ENCODE results near the gene SLC25A45. TPM values are rescaled to one million over a fixed set of nuclear protein-coding genes. Genes with fewer than 3 reads are reported as not detected.

SLC25A45 gene
- total and polyA plus RNA-seq, 2 donors (not counting 1 experiment from before 2014, with no cell fraction given): 16.4 to 80.6 TPM

DNA sequence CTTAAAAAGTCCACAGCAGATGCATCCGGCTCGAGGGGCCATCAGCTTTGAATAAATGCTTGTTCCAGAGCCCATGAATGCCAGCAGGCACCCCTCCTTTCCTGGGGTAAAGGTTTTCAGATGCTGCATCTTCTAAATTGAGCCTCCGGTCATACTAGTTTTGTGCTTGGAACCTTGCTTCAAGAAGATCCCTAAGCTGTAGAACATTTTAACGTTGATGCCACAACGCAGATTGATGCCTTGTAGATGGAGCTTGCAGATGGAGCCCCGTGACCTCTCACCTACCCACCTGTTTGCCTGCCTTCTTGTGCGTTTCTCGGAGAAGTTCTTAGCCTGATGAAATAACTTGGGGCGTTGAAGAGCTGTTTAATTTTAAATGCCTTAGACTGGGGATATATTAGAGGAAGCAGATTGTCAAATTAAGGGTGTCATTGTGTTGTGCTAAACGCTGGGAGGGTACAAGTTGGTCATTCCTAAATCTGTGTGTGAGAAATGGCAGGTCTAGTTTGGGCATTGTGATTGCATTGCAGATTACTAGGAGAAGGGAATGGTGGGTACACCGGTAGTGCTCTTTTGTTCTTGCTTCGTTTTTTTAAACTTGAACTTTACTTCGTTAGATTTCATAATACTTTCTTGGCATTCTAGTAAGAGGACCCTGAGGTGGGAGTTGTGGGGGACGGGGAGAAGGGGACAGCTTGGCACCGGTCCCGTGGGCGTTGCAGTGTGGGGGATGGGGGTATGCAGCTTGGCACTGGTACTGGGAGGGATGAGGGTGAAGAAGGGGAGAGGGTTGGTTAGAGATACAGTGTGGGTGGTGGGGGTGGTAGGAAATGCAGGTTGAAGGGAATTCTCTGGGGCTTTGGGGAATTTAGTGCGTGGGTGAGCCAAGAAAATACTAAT is 42.0 kb upstream of the SLC25A45 start:
- WGBS (ENCODE audit: insufficient coverage): 0% methylated on average over 13 of the region's 18 CpGs
- no peaks in the 10 kb centered on the region for H4K20me1 ChIP-seq (ENCODE audit: control insufficient read depth, insufficient read depth, low read length, poor library complexity, severe bottlenecking)
- H3K9ac ChIP-seq (ENCODE audit: low read length): peak overlapping the region; percentile 90
- H3K79me2 ChIP-seq (ENCODE audit: control insufficient read depth, insufficient read depth, low read length): peaks cover 69% of the 10 kb centered on the region
- H3K36me3 ChIP-seq (replicated peaks in 1 of 2; ENCODE audit: control extremely low read depth in 1 of 2, control insufficient read depth in 1 of 2, extremely low read depth in 1 of 2, insufficient read depth in 2 of 2, low read length in 1 of 2): peaks cover 0 to 12% of the 10 kb centered on the region in 2 experiments
- ATAC-seq (ENCODE audit: low read depth): no peak
- no peak overlapping the region for H2AFZ ChIP-seq (ENCODE audit: insufficient read depth, low read depth, low read length, poor library complexity, severe bottlenecking)
- DNase-seq: peak; percentile 66
- TF ChIP-seq, protein P1, sequence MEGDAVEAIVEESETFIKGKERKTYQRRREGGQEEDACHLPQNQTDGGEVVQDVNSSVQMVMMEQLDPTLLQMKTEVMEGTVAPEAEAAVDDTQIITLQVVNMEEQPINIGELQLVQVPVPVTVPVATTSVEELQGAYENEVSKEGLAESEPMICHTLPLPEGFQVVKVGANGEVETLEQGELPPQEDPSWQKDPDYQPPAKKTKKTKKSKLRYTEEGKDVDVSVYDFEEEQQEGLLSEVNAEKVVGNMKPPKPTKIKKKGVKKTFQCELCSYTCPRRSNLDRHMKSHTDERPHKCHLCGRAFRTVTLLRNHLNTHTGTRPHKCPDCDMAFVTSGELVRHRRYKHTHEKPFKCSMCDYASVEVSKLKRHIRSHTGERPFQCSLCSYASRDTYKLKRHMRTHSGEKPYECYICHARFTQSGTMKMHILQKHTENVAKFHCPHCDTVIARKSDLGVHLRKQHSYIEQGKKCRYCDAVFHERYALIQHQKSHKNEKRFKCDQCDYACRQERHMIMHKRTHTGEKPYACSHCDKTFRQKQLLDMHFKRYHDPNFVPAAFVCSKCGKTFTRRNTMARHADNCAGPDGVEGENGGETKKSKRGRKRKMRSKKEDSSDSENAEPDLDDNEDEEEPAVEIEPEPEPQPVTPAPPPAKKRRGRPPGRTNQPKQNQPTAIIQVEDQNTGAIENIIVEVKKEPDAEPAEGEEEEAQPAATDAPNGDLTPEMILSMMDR (IDR thresholded peaks at IDR 0.05): no peak
- no peak for TF ChIP-seq EZH2 (IDR thresholded peaks at IDR 0.05; ENCODE audit: borderline replicate concordance, insufficient read depth, low read depth, low read length, poor library complexity, severe bottlenecking)
- Mint-ChIP-seq H3K9me3 (ENCODE audit: insufficient read depth) (no peaks in the 10 kb centered on the region), H3K27ac (peak overlapping the region; percentile 100), H3K4me1 (peaks cover 73% of the 10 kb centered on the region), H3K4me3 (peak overlapping the region; percentile 92), H3K27me3 (no peaks in the 10 kb centered on the region)
- ChIA-PET CTCF (interaction anchor here (0.8 to 14.9 kb wide), 11 partner anchors 8 to 80 kb away, joined by 3 to 541 read pairs (median 4); partner anchors contain the start of gene MALAT1), POLR2A (interaction anchor here (0.5 to 16.5 kb wide), 18 partner anchors 7 to 146 kb away, joined by 3 to 1159 read pairs (median 6); partner anchors contain the start of genes FRMD8, MALAT1, SLC25A45 and ZNRD2)
- peak overlapping the region; percentile 94 for H3K4me2 ChIP-seq (replicated peaks; ENCODE audit: low read depth, low read length, poor library complexity, severe bottlenecking)
- no peaks in the 10 kb centered on the region for H3K27me3 ChIP-seq (replicated peaks in 1 of 4; ENCODE audit: control extremely low read depth in 1 of 4, control insufficient read depth in 3 of 4, insufficient read depth in 4 of 4, low read length in 3 of 4)
- H3K4me3 ChIP-seq (ENCODE audit: control extremely low read depth in 1 of 5, extremely low read depth in 1 of 5, insufficient read depth in 1 of 5, low read depth in 2 of 5, low read length in 4 of 5): peak overlapping the region; percentile 63 to 98 (median 75)
- peak overlapping the region; percentile 91 to 97 for H3K27ac ChIP-seq (ENCODE audit: low read length in 2 of 2)
- H3K9me3 ChIP-seq (ENCODE audit: control extremely low read depth in 1 of 3, control insufficient read depth in 2 of 3, insufficient read depth in 1 of 3, low read length in 2 of 3): no peaks in the 10 kb centered on the region
- intact Hi-C loops (cut with micrococcal nuclease): loop anchor here (1.0 kb wide), 2 partner anchors 8 to 42 kb away; partner anchors contain the start of gene SLC25A45
- H3K4me1 ChIP-seq (ENCODE audit: control insufficient read depth in 2 of 2, insufficient read depth in 2 of 2, low read length in 2 of 2): peaks cover 79 to 88% of the 10 kb centered on the region in 2 donors

Data from B cell (primary cell).